ENCODE data around the gene MN1.

The MN1 gene

DNA sequence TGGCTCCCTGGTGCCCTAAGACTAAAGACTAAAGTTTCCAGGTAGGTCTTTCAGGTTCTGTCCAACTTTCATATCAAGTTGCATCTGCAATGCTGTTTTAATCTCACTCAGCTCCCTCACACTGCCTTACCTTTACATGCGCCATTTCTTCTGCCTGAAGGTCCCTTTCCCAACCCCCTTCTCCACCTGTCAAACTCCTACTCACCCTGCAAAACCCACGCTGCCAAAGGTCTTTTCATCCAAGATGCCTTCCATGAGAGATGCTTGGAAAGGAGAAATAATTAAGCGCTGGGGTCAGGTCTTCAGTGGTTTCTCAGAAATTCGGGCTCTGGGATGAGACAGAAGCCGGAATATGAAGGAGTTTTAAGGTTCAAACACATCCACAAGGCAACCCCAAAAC is 95.1 kb downstream of the MN1 start:
- no peak for DNase-seq

GRCh38 chr22:27705408-27706080 is 96.0 kb downstream of the MN1 start:
- DNase-seq, result no peak

DNA sequence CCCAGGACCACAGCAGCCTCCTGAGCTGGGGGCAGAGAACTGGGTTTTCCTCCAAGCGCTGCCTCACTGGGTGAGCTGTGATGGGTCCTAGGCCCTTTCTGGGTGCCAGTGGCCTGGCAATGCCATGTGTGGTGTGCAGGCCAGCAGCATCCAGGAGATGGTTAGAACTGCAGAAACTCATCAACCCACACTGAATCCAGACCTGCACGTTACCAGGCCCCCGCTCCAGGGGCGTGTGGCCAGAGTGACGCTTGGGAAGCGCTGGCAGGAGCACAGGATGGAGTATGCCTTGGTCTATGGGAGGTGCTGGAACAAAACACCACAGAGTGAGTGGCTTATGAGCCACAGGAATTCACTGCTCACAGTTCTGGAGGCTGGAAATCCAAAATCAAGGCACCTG is 97.0 kb downstream of the MN1 start:
- no peak for DNase-seq

GRCh38 chr22:27699383-27700019 is 102.1 kb downstream of the MN1 start:
- no peak for DNase-seq

GRCh38 chr22:27698813-27699212 is 102.7 kb downstream of the MN1 start:
- no peak for DNase-seq

Data from CD4-positive, alpha-beta T cell treated with Interleukin-12 subunit alpha and Interleukin-12 subunit beta, for 1 hour (primary cell).